Measurements from ENCODE around the gene MRLN. TPM values are rescaled to one million over a fixed set of nuclear protein-coding genes. Genes with fewer than 3 reads are reported as not detected.
"Not testable (repeated sequence)": the region's sequence is repeated elsewhere in the genome, so short reads cannot be mapped to it uniquely, and the experiment has no call there.

Gene MRLN
- total and polyA plus RNA-seq, 2 of the 8 experiments (the other 6 are each of a cell fraction or from before 2014, with no cell fraction given), result 0.21 TPM; not detected in 1

DNA sequence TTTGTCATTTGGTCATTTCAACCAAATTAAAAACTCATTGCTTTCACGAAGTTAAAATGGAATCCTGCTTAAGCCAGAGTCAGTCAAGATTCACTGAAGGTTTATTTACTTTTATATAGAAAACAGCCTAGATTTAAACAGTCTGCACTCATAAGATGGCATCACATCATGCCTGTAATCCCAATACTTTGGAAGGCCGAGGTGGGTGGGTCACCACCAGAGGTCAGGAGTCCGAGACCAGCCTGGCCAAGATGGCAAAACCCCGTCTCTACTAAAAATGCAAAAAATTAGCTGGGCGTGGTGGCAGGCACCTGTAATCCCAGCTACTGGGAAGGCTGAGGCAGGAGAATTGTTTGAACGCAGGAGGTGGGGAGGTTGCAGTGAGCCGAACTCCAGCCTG, 33.8 kb upstream of the MRLN start:
- H3K23ac ChIP-seq (ENCODE audit: insufficient read length); H3K18ac ChIP-seq (ENCODE audit: extremely low read depth, low read length); H2BK20ac ChIP-seq (ENCODE audit: low read length); H3K4me1 ChIP-seq (replicated peaks in 1 of 4; ENCODE audit: control insufficient read depth in 3 of 4, insufficient read depth in 4 of 4, low read length in 3 of 4); H3K23me2 ChIP-seq (ENCODE audit: low read depth, low read length); H2AFZ ChIP-seq (ENCODE audit: low read length); H3K79me1 ChIP-seq (ENCODE audit: low read depth, low read length); H3K4me2 ChIP-seq (ENCODE audit: insufficient read depth in 1 of 2, low read depth in 2 of 2, low read length in 2 of 2); H3K4me3 ChIP-seq (ENCODE audit: extremely low read depth in 1 of 4, insufficient read depth in 2 of 4, low read depth in 3 of 4, low read length in 4 of 4); H2BK5ac ChIP-seq (ENCODE audit: low read depth, low read length); H3K79me2 ChIP-seq (ENCODE audit: control insufficient read depth in 1 of 2, insufficient read depth in 2 of 2, low read length in 2 of 2); H4K8ac ChIP-seq (ENCODE audit: extremely low read depth, insufficient read depth, low read length); DNase-seq (ENCODE audit: low read depth in 1 of 2, low spot score in 2 of 2); FAIRE-seq; H2BK15ac ChIP-seq (ENCODE audit: low read length); H3K9ac ChIP-seq (replicated peaks in 1 of 4; ENCODE audit: extremely low read depth in 1 of 4, low read depth in 3 of 4, low read length in 3 of 4); H3K14ac ChIP-seq (ENCODE audit: insufficient read length); H3K27me3 ChIP-seq (replicated peaks in 1 of 4; ENCODE audit: control insufficient read depth in 3 of 4, extremely low read depth in 1 of 4, insufficient read depth in 3 of 4, low read length in 3 of 4); H3K9me3 ChIP-seq (ENCODE audit: insufficient read depth in 2 of 2, low read depth in 1 of 2, low read length in 1 of 2); H4K91ac ChIP-seq (replicated peaks; ENCODE audit: insufficient read length, low read length); H2BK120ac ChIP-seq (replicated peaks; ENCODE audit: low read depth, low read length); H4K20me1 ChIP-seq (replicated peaks in 1 of 2; ENCODE audit: control insufficient read depth in 1 of 2, insufficient read depth in 2 of 2, low read length in 2 of 2); H3K56ac ChIP-seq (replicated peaks; ENCODE audit: insufficient read length, low read depth, low read length); H4K5ac ChIP-seq (ENCODE audit: insufficient read length, low read depth, low read length); POLR2A ChIA-PET (ENCODE audit: partially characterized antibody); H2BK12ac ChIP-seq (ENCODE audit: low read depth, low read length); H3K27ac ChIP-seq (ENCODE audit: low read depth, low read length); H2AK5ac ChIP-seq (ENCODE audit: low read depth, low read length); H3K4ac ChIP-seq (replicated peaks; ENCODE audit: insufficient read length, low read depth, low read length): not testable (repeated sequence)
- CTCF ChIA-PET (ENCODE audit: partially characterized antibody), result interaction anchor here (0.7 to 1.5 kb wide), 8 partner anchors 20 to 312 kb away, joined by 3 to 4 read pairs (median 3); no protein-coding TSS in a partner anchor
- TF ChIP-seq, protein P1, sequence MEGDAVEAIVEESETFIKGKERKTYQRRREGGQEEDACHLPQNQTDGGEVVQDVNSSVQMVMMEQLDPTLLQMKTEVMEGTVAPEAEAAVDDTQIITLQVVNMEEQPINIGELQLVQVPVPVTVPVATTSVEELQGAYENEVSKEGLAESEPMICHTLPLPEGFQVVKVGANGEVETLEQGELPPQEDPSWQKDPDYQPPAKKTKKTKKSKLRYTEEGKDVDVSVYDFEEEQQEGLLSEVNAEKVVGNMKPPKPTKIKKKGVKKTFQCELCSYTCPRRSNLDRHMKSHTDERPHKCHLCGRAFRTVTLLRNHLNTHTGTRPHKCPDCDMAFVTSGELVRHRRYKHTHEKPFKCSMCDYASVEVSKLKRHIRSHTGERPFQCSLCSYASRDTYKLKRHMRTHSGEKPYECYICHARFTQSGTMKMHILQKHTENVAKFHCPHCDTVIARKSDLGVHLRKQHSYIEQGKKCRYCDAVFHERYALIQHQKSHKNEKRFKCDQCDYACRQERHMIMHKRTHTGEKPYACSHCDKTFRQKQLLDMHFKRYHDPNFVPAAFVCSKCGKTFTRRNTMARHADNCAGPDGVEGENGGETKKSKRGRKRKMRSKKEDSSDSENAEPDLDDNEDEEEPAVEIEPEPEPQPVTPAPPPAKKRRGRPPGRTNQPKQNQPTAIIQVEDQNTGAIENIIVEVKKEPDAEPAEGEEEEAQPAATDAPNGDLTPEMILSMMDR (IDR thresholded peaks at IDR 0.05; ENCODE audit: control extremely low read depth in 1 of 3, insufficient read depth in 1 of 3, low read depth in 1 of 3, low read length in 3 of 3), result peak in 1 of 3 experiments; percentile 15; a peak in 1 of 4 replicates
- 0 out of 4 replicates have a peak, but pooled peaks have one; percentile 3 to 8 for TF ChIP-seq RAD21 (IDR thresholded peaks at IDR 0.05 in 1 of 2, conservative IDR thresholded peaks at IDR 0.05 in 1 of 2; ENCODE audit: low read depth in 2 of 2, low read length in 2 of 2)
- H3K36me3 ChIP-seq (ENCODE audit: control insufficient read depth in 2 of 4, insufficient read depth in 4 of 4, low read length in 3 of 4), result peaks cover 0 to 20% (median 3%) of the 10 kb centered on the region in 4 experiments; a peak in 4 of 8 replicates
- 94% methylated on average over 7 of the region's 7 CpGs; no CpG with 5 or more reads in 1 of the 2 experiments for WGBS, 2 experiments (ENCODE audit: extremely low coverage in 1 of 2, insufficient coverage in 1 of 2, insufficient read length in 1 of 2, insufficient replicate concordance in 2 of 2, low coverage in 1 of 2, low lambda C conversion rate in 2 of 2, missing lambda C conversion rate in 1 of 2)

Measured in H1 (cell line).